ENCODE measurements around the gene SYNE2.
"Not testable (repeated sequence)": the region's sequence is repeated elsewhere in the genome, so short reads cannot be mapped to it uniquely, and the experiment has no call there.

SYNE2 gene

DNA sequence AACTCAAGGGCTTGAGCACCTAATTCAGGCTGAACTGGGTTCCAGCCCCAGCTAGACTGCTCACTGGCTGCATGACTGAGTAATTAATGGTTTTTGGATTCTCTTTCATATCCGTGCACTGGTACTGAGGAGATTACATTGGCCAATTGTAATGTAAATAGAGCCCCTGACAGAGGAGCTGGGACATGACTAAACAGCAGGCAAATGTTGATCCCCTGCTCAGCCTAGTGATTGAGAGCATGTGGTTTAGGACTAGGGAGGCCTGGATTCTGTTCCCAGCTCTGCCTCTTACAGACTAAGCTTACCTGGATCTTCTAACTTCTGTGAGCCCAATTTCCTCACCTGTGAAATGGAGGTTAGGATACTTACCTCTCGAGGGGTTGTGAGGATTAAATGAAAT, 237.1 kb downstream of the SYNE2 start:
- no peak for DNase-seq

DNA sequence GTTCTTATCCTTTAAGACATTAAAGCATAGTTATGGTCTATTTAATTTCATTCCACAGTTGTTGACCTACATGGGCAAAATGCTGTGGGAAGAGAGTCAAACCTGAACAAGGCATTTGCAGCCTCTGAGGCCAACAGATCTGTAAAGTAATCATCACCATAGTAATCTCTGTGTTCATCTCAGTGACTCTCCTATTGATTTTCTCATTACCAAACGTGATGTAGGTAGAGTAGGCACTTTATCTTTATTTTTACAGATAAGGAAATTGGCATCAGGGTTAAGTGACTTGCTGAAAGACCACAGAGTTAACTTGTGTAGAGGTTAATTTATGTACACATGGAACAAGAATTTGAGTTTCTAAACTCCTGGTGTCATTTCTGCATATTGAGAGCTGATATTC, 238.4 kb downstream of the SYNE2 start:
- DNase-seq: no peak

DNA sequence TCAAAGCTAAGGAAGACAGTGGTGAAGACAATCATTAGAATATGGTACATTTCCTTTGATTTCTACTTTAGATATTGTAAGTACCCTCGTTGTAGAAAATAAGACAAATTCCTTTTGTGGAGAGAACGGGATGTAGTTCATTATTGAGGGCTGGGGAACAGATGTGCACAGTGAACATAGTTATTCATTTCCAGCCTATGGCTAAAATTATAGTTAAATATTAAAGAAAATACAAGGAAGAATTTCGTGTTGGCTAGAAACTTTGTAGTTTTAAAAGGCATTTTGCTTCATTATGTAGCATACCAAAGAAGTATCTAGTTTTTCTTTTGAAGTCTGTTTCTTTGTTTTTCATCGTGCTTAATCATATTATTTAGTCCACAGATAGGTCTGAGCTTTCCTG, 239.5 kb downstream of the SYNE2 start:
- no peak for DNase-seq

DNA sequence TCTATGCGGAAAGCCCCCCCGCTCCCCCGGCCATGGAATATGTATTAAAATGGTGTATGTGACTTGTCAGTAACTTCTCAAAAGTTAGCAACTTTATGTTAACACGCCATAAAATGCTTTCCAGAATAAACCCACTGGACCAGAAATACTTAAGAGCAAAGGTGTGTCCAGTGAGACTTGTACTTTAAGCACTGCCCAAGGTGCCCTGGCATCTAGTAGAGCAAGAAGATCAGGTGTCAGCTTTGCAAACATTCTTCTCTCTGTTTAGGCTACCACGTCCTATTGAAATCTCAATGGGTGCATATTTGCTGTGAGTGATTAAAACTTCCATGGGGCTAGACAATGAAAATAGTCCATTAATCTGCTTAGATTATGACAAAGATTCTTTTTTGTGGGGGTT, 240.1 kb downstream of the SYNE2 start:
- DNase-seq: no peak

DNA sequence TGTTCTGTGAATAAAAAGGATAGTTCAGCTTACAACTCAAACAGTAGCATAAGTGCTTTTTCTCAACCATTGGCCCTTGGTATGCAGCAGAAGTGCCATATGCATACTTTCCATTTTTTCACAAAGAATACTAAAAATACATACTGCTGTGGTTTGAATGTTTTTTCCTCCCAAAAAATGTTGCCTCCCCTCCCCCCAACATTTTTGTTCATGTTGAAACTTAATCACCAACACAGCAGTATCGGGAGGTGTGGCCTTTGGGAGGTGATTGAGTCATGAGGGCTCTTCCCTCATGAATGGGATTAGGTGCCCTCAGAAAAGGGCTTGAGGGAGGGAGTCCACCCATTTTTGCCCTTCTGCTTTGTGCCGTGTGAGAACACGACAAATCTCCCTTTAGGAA, 242.8 kb downstream of the SYNE2 start:
- no peak for DNase-seq

DNA sequence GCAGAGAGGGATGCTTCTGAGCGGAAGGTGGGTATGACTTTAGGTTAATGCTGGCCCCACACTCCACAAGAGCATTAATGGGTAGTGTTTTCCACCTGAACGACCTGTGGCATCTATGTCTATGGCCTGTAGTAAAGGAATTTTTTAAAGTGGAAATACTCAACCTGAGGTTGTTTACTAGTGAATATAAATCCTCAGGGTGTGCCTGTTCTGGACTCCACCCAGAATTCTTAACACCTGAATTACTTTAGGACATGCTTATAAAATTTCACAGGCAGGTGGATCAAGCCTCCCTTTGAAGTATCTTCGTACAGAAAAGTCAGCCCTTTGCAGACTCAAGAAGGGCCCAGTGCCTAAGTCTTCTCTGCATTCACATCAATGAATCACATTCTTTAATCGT, 245.3 kb downstream of the SYNE2 start:
- DNase-seq: no peak

DNA sequence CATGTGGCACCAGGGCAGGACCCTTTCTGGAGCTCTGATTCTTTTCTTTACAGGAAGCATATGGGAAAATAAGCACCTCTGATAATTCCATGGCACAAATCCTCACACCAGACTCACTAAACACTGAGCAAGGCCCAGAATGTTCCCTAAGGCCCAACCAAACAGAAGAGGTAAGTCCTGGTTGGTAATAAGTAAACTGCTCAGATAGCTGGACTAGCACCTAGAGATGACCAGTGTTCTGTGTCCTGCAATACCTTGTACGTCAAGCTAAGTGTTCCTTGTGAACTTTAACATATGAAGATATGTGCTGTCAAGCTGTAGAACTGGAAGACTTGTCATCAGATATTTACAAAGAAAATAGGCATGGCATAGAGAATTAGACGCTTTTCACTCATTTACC, 254.6 kb downstream of the SYNE2 start:
- DNase-seq: no peak

DNA sequence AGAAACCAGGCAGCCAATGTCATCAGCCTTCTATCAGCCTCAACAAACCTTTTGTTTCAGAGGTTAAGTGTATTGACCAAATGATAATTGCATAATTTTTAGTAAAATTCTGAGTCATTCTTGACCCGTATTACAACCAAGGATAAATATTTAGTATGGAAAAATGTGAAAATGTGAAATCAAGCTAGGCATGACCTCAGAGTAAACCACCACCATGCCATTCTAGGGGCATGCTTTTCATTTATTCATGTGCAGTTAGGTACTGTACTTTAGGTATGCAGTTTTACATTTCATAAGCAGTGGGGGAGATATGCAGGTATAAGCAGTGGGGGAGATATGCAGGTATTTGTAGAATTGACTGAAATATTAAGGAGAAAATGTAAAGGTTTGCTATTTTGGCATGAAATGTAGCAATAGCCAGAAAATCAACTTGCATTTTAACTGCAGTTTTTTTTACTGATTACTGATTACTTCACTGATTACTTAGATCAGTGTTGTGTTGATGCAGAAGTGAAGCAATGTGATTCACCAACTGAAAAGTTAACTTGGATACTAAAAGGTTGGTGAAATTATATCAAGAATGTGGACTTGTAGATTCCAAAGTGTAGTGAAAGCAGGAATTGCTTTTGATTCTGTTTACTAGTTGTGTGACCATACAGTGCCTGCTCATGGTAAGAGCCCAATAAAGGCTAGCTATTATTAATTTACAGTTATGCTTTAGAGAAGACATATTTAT, 257.2 kb downstream of the SYNE2 start:
- DNase-seq: no peak

DNA sequence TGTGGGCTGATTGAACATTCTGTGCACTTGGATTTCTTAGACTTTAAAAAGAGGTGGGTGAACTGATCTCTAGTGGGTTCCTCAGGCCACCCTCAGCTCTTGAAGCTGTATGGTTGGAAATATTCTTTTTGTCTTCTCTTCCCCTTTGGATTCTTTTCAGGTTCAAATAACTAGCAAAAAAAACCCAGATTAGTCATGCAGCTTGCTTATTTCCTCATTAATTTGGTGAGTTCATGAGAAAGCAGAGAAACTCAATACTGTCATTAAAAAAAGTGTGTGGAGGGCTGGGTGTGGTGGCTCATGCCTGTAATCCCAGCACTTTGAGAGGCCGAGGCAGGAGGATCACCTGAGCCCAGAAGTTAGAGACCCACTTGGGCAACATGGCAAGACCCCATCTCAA, 258.0 kb downstream of the SYNE2 start:
- DNase-seq: no peak

DNA sequence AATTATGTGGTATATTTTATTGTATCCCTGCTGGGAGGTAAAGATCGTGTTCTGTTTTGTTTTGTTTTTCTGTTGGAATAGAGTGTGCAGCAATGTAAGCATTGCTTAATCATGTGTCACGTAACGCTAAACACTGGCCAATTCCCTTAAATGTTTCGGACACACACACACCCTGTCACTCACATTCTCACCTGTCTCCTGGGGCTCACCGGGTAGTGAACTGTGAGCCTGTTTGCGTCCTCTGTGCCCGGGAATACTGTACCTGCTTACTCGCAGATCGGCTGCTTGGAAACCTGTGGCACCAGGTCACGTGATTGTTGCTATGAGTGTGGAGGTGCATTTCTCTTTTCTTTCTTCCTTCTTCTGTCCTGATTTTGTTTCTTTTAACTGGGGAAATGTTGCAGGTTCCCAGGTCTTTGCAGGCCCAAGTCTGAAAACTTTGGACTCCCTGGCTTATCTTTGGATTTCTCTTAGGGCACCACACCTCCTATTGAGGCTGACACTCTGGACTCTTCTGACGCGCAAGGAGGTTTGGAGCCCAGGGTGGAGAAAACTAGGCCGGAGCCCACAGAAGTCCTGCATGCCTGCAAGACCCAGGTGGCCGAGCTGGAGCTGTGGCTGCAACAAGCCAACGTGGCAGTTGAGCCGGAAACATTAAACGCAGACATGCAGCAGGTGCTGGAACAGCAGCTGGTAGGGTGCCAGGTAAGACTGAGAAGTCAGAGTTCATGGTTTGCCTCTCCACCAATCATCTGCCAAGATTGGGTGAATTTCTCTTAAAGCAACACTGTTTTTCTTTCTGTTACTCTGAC, 260.3 kb downstream of the SYNE2 start:
- no peak for DNase-seq

DNA sequence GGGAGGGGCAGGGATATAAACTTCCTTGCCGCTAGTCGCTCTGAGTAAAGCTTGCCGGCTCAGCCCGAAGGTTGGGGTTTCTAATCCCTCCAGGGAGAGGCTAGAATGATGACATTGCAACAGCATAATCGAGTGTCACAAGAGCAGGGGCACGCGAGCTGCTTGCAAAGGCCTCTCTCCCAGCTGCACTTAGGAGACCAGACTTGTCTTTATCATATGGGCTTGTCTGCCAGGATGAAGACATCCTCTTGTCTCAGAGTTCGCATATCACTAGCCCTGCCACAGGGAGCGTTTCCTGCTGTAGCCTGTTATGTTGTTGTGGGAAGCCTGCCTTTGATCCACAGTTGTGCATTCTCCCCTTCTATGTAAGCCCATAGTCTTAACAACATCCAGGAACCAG, 261.4 kb downstream of the SYNE2 start:
- no peak for DNase-seq

DNA sequence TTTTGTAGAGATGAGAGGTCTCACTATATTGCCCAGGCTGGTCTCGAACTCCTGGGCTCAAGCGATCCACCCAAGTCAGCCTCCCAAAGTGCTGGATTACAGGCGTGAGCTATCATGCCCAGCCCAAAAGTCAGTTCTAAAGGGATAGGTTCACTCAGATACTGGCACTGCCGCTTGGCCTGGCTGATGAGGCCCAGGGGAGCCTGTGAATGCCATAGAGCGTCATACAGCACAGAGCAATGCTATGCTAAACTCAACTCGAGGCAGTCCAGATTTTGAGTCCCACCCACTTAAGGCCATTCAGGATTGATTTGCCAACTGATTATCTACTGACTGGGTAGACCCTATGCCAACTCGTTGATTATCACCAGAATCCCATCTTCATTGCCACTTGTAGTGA, 262.0 kb downstream of the SYNE2 start:
- no peak for DNase-seq

DNA sequence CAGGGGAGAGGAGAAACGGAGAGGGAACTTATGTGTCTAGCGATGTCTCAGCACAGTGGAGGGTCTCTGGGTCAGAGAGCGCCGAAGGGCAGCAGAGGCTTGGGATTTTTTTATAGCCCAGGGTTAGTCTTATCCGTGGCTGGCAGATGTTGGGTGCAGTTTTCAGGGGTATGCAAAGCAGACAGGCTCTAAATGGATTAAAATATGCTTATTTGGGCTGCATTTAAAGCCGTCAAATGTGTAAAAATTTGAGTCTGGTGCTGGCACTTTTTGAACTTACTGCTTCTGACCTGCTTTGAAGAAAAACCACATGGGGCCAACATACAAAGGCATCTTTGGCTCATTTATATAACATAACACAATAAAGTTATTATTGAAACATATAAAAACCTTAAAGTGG, 262.6 kb downstream of the SYNE2 start:
- DNase-seq: no peak

DNA sequence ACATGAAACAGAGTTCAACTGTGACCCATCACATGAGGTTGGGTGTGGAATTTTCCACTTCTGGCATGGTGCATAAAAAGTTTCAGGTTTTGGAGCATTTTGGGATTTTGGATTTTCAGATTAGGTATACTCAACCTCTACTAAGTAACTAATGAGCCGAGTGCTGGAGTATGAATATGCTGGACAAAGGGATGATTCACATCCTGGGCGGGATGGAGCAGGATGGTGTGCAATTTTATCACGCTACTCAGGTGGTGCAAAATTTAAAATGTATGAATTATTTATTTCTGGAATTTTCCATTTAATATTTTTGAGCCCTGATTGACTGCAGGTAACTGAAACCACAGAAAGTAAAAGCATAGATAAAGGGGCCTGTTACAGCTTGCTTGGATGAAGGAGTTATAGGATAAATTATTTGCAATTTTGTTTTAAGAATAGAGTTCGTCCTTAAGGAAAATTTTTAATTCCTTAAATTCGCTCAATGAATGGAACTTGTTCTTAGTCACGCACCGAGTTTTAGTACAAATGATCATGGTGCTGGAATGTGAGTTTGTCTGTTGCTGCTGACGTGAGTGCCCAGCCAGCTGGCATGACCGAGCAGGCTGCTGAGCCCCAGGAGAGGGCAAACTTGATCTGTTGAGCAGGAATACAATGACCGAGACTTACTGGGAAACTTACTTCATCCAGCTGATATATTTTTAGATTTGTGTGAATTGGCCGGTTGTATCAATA, 265.0 kb downstream of the SYNE2 start:
- DNase-seq: peak in 1 of 2 experiments; percentile 32

DNA sequence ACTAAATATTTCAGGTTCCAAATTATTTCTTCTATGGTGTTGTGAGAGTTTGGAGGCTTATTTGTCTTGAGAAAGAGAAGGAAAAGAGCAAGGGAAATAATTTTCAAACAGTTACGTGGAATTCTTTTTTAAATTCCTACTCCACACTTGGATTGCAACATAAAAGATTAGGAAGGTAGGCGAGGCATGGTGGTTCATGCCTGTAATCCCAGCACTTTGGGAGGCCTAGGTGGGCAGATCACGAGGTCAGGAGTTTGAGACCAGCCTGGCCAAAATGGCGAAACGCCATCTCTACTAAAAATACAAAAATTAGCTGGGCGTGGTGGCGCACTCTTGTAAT, 265.6 kb downstream of the SYNE2 start:
- DNase-seq: not testable (repeated sequence)

DNA sequence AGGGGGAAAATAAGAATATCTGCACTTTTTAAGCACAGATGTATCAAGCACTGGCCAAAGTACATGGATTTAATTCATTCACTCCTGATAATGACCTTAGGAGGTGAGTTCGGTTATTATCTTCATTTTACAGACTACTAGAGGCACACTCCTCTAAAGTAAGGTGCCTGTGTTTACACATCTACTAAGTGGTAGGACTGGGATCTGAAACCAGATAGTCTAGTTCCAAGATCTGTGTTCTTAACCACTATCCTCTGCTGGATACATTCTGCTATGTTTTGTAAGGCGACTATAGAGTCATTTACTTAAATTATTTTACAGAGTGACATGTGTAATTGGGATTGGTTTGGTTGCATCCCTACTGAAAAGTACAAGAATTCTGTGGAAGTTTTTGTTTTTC, 266.1 kb downstream of the SYNE2 start:
- no peak for DNase-seq

DNA sequence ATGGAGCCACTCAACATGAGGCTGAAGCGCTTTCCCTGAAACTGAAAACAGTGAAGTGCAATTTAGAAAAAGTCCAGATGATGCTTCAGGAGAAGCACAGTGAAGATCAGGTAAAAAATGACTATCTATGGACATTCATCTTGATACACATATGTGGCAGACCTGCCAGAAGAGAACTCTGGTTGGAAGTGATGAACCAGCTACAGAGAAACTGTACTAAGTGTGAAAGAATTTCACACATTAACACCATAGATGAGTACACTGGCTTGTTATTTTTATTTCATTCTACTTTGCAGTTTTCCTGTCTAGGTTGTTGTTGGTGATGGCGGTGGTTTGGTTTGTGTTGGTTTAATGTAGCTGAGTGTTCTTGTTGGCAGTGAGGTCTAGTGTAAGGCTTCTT, 266.7 kb downstream of the SYNE2 start:
- DNase-seq: no peak

DNA sequence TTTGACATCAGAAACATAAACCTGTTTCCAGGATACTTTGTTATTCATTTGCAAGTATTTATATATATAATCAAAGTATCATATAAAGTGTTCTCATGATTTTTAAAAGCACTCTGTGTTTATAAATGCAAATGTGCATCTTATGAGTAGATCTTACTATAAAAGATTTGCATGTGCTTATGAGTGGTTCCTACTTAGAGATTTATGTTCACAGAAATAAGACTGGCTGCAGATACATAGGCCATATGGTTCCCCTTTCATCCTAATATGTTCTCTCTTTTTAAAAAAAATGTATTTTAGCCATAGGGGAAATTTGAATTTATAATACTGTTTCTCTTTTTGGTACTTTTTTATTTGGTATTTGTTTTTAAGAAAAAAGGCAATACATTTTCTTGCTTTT, 267.2 kb downstream of the SYNE2 start:
- no peak for DNase-seq

DNA sequence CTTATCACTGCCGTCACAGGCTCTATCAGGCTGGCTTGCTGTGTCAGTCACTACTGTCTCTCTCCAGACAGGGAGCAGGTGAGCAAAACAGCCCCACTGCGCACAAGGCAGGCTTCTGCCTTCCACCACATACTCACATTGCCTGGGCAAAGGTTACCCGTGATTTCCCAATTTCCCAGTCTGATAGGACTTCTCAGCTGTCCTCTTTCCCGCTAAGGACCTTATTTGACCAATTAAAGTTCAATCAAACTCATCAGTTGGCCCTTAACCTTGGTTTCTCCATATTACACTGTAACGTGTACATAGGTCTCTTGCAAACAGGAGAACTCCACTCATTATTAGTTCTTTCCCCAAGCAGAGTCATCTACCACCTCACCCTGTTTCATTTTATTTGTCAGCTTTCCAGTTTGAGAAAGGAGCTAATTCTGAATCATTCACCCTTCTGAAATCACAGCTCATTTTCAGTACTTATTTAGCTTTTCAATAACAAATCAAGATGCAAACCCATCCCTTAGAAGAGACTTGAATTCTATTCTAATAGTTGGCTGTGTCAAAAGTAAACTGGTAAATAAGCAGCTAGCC, 270.5 kb downstream of the SYNE2 start:
- DNase-seq: no peak

DNA sequence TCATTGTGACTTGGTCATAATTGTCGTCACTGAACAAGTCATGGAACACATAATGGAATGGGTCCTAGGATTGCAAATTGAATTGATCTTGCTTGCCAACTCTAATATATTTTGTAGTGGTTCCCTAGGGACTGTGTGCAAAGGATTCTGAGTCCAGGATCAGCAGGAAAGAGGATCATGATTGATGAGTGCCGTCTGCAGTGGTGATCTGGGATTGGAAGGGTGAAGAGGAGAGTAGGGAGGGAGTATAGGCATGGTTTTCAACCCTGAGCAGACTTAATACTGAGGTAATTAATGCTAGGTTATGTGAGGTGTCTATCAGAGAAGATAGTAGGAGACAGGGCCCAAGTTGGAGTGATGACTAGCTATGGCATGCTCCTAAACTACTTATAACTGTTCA, 272.5 kb downstream of the SYNE2 start:
- no peak for DNase-seq

DNA sequence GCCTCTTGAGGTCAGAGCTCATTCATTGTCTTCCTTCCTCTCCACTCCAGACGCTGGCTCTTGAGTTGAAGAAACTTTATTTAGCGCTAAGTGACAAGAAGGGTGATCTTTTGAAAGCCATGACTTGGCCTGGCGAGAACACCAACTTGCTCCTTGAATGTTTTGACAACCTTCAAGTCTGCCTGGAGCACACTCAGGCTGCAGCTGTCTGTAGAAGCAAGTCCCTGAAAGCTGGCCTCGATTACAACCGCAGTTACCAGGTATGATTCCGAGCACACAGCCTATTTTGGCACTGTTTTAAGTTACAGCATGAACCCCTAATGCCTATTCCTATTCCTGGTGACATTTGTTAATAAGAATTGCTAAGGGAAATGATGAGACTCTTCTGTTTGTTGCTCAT, 273.7 kb downstream of the SYNE2 start:
- DNase-seq: no peak

DNA sequence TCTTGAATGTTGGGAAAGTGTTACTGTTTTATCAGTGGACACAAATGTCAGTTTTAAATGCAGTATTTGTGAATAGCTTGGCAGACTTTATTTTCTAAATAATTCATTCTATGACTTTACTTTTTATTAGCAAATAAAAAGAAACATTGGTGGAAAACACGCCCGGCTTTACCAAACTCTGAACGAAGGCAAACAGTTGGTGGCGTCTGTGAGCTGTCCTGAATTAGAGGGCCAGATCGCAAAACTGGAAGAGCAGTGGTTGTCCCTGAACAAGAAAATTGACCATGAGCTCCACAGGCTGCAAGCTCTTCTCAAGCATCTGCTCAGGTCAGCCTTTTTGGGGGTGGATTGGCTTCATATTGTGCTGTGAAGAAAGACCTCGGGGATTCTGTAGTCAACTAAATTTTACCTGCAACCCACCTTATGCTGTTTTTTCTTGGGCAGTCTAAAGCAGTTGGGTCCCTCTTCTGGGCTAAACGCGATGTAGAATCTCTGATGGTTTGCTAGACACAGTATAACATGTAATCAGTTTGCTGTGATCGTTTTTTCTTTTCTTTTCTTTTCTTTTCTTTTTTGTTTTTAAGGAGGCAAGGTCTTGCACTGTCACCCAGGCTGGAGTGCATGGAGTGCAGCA, 285.0 kb downstream of the SYNE2 start:
- no peak for DNase-seq

DNA sequence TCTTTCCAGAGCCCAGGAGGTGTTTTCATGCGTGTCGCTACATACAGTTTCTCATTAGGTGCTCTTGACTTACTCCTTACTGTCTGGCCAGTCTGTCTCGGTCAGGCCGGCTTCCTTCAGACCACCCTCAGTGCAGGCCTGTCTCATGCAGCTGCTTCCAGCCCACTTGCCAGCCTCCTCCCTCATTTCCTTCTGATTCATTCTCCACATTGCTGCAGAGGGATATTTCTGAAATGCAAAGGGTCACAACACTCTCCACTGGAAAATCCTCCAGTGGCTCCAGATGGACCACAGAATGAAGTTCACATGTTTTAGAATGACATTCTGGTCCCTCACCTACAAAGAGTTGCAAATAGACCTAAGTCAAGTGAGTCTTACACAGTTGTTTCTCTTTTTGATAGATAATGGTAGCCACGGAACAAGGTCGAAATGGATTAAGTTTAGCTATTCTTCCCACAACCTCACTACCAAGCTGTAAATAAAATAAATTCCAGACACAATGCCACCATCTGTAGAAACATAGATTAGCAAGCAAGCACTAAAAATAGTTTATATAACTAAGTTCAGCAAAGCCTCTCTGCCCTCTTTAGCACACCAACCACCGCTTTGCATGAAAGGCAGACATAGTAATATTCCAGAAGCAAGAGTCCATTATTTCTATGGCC, 294.5 kb downstream of the SYNE2 start:
- DNase-seq: no peak
